ENCODE results near the gene RNF182.

DNA sequence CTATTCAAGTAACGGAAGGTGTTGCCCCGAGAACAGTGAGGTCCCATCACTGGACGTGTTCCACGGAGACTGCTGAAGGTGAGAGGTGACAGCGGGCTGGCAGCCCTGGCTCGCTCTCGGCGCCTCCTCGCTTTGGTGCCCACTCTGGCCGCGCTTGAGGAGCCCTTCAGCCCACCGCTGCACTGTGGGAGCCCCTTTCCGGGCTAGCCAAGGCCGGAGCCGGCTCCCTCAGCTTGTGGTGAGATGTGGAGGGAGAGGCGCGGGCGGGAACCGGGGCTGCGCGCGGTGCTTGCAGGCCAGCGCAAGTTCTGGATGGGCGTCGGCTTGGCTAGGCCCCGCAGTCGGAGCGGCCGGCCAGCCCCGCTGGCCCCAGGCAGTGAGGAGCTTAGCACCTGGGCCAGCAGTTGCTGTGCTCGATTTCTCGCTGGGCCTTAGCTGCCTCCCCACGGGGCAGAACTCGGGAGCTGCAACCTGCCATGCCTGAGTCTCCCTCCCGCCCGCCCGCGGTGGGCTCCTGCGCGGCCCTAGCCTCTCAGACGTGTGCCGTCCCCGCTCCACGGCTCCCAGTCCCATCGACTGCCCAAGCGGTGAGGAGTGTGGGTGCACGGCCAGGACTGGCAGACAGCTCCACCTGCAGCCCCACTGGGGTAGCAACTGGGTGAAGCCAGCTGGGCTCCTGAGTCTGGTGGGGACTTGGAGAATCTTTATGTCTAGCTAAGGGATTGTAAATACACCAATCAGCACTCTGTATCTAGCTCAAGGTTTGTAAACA lies 77.6 kb downstream of the RNF182 start:
- TF ChIP-seq, protein P1, sequence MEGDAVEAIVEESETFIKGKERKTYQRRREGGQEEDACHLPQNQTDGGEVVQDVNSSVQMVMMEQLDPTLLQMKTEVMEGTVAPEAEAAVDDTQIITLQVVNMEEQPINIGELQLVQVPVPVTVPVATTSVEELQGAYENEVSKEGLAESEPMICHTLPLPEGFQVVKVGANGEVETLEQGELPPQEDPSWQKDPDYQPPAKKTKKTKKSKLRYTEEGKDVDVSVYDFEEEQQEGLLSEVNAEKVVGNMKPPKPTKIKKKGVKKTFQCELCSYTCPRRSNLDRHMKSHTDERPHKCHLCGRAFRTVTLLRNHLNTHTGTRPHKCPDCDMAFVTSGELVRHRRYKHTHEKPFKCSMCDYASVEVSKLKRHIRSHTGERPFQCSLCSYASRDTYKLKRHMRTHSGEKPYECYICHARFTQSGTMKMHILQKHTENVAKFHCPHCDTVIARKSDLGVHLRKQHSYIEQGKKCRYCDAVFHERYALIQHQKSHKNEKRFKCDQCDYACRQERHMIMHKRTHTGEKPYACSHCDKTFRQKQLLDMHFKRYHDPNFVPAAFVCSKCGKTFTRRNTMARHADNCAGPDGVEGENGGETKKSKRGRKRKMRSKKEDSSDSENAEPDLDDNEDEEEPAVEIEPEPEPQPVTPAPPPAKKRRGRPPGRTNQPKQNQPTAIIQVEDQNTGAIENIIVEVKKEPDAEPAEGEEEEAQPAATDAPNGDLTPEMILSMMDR (conservative IDR thresholded peaks at IDR 0.05): no peak
- no peak for TF ChIP-seq ZFX (IDR thresholded peaks at IDR 0.05)

Data from C4-2B (cell line).